ENCODE measurements around the gene NDUFV3. TPM values are rescaled to one million over a fixed set of nuclear protein-coding genes. Genes with fewer than 3 reads are reported as not detected.

The NDUFV3 gene
- total and polyA plus RNA-seq, 4 donors: 25.9 to 44.0 (median 36.1) TPM

- H3K27me3 ChIP-seq (ENCODE audit: control insufficient read depth, insufficient read depth, low read length): no peaks in the 10 kb centered on the region
- peaks cover 93% of the 10 kb centered on the region for H3K36me3 ChIP-seq (ENCODE audit: control insufficient read depth, insufficient read depth, low read length)
- H3K9me3 ChIP-seq (ENCODE audit: control insufficient read depth, insufficient read depth, low read length): no peaks in the 10 kb centered on the region
- H3K4me1 ChIP-seq (ENCODE audit: control insufficient read depth, insufficient read depth, low read length): peaks cover 18% of the 10 kb centered on the region
- H3K4me3 ChIP-seq (ENCODE audit: low read depth, low read length): no peak overlapping the region
- no peak for DNase-seq (ENCODE audit: low read depth in 4 of 6, low spot score in 6 of 6)
- 77% methylated on average over 26 of the region's 54 CpGs for WGBS (ENCODE audit: insufficient coverage)
- no peak overlapping the region for H3K27ac ChIP-seq (ENCODE audit: low read depth, low read length)
Measured at GRCh38 chr21:42848932-42849758, 44.0 kb upstream of the NDUFV3 start.

DNA sequence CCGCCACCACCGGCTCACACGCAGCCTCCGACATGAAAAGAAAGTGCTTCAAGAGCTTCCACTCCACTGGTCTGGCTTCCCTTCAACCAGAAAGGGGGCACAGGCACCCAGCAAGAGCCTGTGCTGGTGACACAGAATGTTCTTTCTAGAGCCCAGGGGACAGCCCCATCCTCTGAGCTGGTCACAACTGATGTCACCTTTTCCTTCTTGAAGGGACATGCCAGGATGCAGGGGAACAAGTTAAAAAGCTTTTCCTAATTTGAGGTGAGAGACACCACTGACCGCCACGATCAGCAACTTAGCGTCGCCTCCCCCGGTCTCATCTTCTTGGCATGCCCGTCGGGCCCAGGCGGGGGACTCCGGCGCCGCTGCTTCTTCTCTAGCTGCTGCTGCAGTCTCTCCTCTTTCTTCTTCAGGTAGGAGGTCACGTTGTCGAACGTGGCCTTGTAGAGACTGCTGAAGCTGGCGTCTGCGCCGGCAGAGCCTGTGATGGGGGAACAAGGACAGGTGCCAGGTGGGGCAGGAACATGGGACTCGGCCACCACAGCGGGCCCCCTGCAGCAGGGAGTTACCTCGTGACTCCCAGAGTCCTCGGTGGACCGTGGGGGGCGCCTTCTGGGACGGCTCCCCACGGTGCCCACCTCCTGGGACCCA is 43.2 kb upstream of the NDUFV3 start:
- Histone ChIP-seq H3K4me3 (ENCODE audit: low read depth, low read length) (no peak overlapping the region), H3K27ac (ENCODE audit: low read depth, low read length) (no peak overlapping the region), H3K4me1 (ENCODE audit: control insufficient read depth, insufficient read depth, low read length) (peaks cover 11% of the 10 kb centered on the region), H3K9me3 (ENCODE audit: control insufficient read depth, insufficient read depth, low read length) (no peaks in the 10 kb centered on the region), H3K27me3 (ENCODE audit: control insufficient read depth, insufficient read depth, low read length) (no peaks in the 10 kb centered on the region), H3K36me3 (ENCODE audit: control insufficient read depth, insufficient read depth, low read length) (peaks cover 94% of the 10 kb centered on the region)
- DNase-seq (ENCODE audit: low read depth in 4 of 6, low spot score in 6 of 6): no peak
- WGBS (ENCODE audit: insufficient coverage): 96% methylated on average over 26 of the region's 29 CpGs

- 97% methylated on average over 10 of the region's 10 CpGs for WGBS (ENCODE audit: insufficient coverage)
- no peaks in the 10 kb centered on the region for H3K9me3 ChIP-seq (ENCODE audit: control insufficient read depth, insufficient read depth, low read length)
- no peaks in the 10 kb centered on the region for H3K27me3 ChIP-seq (ENCODE audit: control insufficient read depth, insufficient read depth, low read length)
- peaks cover 95% of the 10 kb centered on the region for H3K36me3 ChIP-seq (ENCODE audit: control insufficient read depth, insufficient read depth, low read length)
- H3K4me3 ChIP-seq (ENCODE audit: low read depth, low read length): no peak overlapping the region
- H3K27ac ChIP-seq (ENCODE audit: low read depth, low read length): no peak overlapping the region
- DNase-seq (ENCODE audit: low read depth in 4 of 6, low spot score in 6 of 6): no peak
- H3K4me1 ChIP-seq (ENCODE audit: control insufficient read depth, insufficient read depth, low read length): peaks cover 5% of the 10 kb centered on the region
Measured at GRCh38 chr21:42850463-42850862, 42.6 kb upstream of the NDUFV3 start.

GRCh38 chr21:42850866-42851391 is 42.2 kb upstream of the NDUFV3 start:
- H3K36me3 ChIP-seq (ENCODE audit: control insufficient read depth, insufficient read depth, low read length): peaks cover 98% of the 10 kb centered on the region

DNA sequence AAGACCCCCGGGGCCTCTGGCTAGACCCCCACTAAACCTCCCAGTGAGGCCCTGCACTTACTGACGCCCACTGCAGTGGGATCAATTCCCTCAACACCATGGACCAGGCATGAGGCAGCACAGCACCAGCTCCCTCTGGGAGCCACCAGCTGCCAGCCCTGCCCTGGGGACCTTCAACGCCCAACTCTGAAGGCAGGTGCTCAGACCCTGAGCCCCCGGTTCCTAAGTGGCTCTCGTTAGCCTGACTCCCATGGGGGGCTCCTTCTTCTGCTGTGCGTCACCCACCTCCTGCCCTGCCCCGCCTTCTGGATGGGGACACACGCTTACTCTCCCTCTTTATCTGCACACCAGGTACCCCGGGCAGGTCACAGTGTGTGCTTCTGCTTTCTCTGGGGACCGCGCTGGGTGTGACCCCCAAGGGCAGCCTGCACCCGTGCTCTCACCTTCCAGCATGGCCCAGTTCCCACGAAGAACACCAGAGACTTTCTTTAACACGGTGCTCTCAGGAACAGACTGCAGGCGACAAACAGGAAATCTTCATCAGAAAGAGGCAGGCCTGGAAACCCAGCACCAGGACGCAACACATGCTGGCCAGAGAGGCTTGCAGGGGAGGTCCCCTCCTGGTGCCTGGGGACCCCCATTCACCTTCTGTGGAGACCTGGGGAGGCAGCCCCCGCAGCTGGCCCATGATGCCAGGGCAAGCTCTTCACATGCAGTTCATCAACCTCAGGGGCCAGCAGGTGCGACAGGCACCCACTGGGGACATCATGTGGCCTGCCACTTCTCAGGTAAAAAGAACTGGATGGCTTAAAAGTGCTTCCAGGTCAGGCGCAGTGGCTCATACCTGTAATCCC is 41.1 kb upstream of the NDUFV3 start:
- H3K9me3 ChIP-seq (ENCODE audit: control insufficient read depth, insufficient read depth, low read length): no peaks in the 10 kb centered on the region
- DNase-seq (ENCODE audit: low read depth in 4 of 6, low spot score in 6 of 6): no peak
- peaks cover 100% of the 10 kb centered on the region for H3K36me3 ChIP-seq (ENCODE audit: control insufficient read depth, insufficient read depth, low read length)
- WGBS (ENCODE audit: insufficient coverage): 94% methylated on average over 18 of the region's 19 CpGs
- H3K27me3 ChIP-seq (ENCODE audit: control insufficient read depth, insufficient read depth, low read length): no peaks in the 10 kb centered on the region
- no peak overlapping the region for H3K4me3 ChIP-seq (ENCODE audit: low read depth, low read length)
- H3K4me1 ChIP-seq (ENCODE audit: control insufficient read depth, insufficient read depth, low read length): no peaks in the 10 kb centered on the region
- no peak overlapping the region for H3K27ac ChIP-seq (ENCODE audit: low read depth, low read length)

More at GRCh38 chr21:42850866-42851391, 42.2 kb upstream of the NDUFV3 start:
- Histone ChIP-seq H3K27ac (ENCODE audit: low read depth, low read length) (no peak overlapping the region), H3K4me1 (ENCODE audit: control insufficient read depth, insufficient read depth, low read length) (peaks cover under 1% of the 10 kb centered on the region), H3K4me3 (ENCODE audit: low read depth, low read length) (no peak overlapping the region), H3K27me3 (ENCODE audit: control insufficient read depth, insufficient read depth, low read length) (no peaks in the 10 kb centered on the region), H3K9me3 (ENCODE audit: control insufficient read depth, insufficient read depth, low read length) (no peaks in the 10 kb centered on the region)
- 82% methylated on average over 21 of the region's 21 CpGs for WGBS (ENCODE audit: insufficient coverage)
- DNase-seq (ENCODE audit: low read depth in 4 of 6, low spot score in 6 of 6): no peak

- H3K9me3 ChIP-seq (ENCODE audit: control insufficient read depth, insufficient read depth, low read length): no peaks in the 10 kb centered on the region
- peaks cover 98% of the 10 kb centered on the region for H3K36me3 ChIP-seq (ENCODE audit: control insufficient read depth, insufficient read depth, low read length)
- WGBS (ENCODE audit: insufficient coverage): 96% methylated on average over 18 of the region's 20 CpGs
Measured at GRCh38 chr21:42852925-42853570, 40.1 kb upstream of the NDUFV3 start.

GRCh38 chr21:42853621-42854020 is 39.5 kb upstream of the NDUFV3 start:
- DNase-seq (ENCODE audit: low read depth in 4 of 6, low spot score in 6 of 6): no peak
- no peak overlapping the region for H3K27ac ChIP-seq (ENCODE audit: low read depth, low read length)
- WGBS (ENCODE audit: insufficient coverage): 94% methylated on average over 20 of the region's 20 CpGs

More at GRCh38 chr21:42852925-42853570, 40.1 kb upstream of the NDUFV3 start:
- no peak for DNase-seq (ENCODE audit: low read depth in 4 of 6, low spot score in 6 of 6)
- no peak overlapping the region for H3K4me3 ChIP-seq (ENCODE audit: low read depth, low read length)
- H3K27me3 ChIP-seq (ENCODE audit: control insufficient read depth, insufficient read depth, low read length): no peaks in the 10 kb centered on the region
- H3K4me1 ChIP-seq (ENCODE audit: control insufficient read depth, insufficient read depth, low read length): no peaks in the 10 kb centered on the region
- H3K27ac ChIP-seq (ENCODE audit: low read depth, low read length): no peak overlapping the region

DNA sequence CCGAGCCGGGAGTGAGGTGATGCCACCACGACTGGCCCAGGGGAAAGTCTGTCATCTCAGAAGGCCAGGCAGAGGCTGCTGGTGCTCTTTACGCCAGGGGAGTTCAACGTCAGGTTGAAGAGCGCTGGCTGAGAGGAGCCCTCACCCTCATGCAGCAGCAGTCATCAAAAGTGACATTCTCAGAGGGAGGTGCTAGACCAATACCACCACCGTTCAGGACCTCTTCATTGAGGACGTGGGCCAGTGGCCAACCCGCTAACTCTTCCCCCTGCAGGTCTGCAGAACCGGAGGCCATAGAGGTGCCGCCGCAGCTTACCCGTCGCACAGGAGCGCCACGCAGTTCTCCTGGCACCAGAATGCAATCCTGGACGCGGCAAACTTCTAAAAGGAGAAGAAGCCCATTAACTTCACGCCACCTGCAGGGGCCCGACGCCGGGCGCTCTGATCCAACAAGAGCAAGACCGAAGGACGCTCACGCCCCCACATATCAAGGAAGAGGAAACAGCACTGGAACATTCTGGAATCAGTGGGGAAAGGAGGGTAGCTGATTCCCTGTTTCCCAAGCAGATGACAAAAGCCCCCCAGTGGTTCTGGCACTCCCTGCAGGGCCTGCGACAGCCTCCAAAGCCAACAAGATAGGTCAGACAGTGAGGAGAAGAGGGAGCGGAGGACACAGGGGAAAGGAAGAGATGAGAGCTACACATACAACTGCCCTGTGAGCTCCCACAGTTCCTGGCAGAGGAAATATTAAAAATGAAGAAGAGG is 38.7 kb upstream of the NDUFV3 start:
- Histone ChIP-seq H3K27ac (ENCODE audit: low read depth, low read length) (no peak overlapping the region), H3K27me3 (ENCODE audit: control insufficient read depth, insufficient read depth, low read length) (no peaks in the 10 kb centered on the region), H3K4me1 (ENCODE audit: control insufficient read depth, insufficient read depth, low read length) (no peaks in the 10 kb centered on the region), H3K36me3 (ENCODE audit: control insufficient read depth, insufficient read depth, low read length) (peaks cover 98% of the 10 kb centered on the region), H3K9me3 (ENCODE audit: control insufficient read depth, insufficient read depth, low read length) (no peaks in the 10 kb centered on the region), H3K4me3 (ENCODE audit: low read depth, low read length) (no peak overlapping the region)
- DNase-seq (ENCODE audit: low read depth in 4 of 6, low spot score in 6 of 6): no peak
- WGBS (ENCODE audit: insufficient coverage): 95% methylated on average over 26 of the region's 28 CpGs

More at GRCh38 chr21:42853621-42854020, 39.5 kb upstream of the NDUFV3 start:
- Histone ChIP-seq H3K27me3 (ENCODE audit: control insufficient read depth, insufficient read depth, low read length) (no peaks in the 10 kb centered on the region), H3K4me1 (ENCODE audit: control insufficient read depth, insufficient read depth, low read length) (no peaks in the 10 kb centered on the region), H3K4me3 (ENCODE audit: low read depth, low read length) (no peak overlapping the region), H3K9me3 (ENCODE audit: control insufficient read depth, insufficient read depth, low read length) (no peaks in the 10 kb centered on the region), H3K36me3 (ENCODE audit: control insufficient read depth, insufficient read depth, low read length) (peaks cover 98% of the 10 kb centered on the region)

All from spinal cord (tissue), 10 donors.